ENCODE data around the gene TMC8. TPM values are rescaled to one million over a fixed set of nuclear protein-coding genes. Genes with fewer than 3 reads are reported as not detected.

Gene TMC8
- total and polyA plus RNA-seq, 2 donors (not counting 1 experiment from before 2014, with no cell fraction given), result 0.02 TPM; not detected in 1

GRCh38 chr17:78096093-78096492, 34.5 kb upstream of the TMC8 start:
- Histone ChIP-seq H3K36me3 (ENCODE audit: control insufficient read depth, insufficient read depth, low read length) (peaks cover 14% of the 10 kb centered on the region), H3K27me3 (ENCODE audit: control insufficient read depth, insufficient read depth, low read length) (no peaks in the 10 kb centered on the region), H3K9me3 (ENCODE audit: control insufficient read depth, insufficient read depth, low read depth, low read length) (no peaks in the 10 kb centered on the region), H4K20me1 (ENCODE audit: control insufficient read depth, extremely low read depth, insufficient read depth, low read length) (no peaks in the 10 kb centered on the region), H3K79me2 (ENCODE audit: control insufficient read depth, insufficient read depth, low read length) (no peaks in the 10 kb centered on the region), H2AFZ (ENCODE audit: low read length) (no peak overlapping the region), H3K4me3 (replicated peaks in 1 of 4; ENCODE audit: control extremely low read depth in 1 of 4, insufficient read depth in 1 of 4, low read depth in 3 of 4, low read length in 4 of 4) (no peak overlapping the region), H3K4me2 (ENCODE audit: extremely low read depth, insufficient read depth, low read length) (no peak overlapping the region), H3K27ac (ENCODE audit: insufficient read depth, low read length) (no peak overlapping the region), H3K4me1 (ENCODE audit: control insufficient read depth, extremely low read depth, insufficient read depth, low read length) (no peaks in the 10 kb centered on the region), H3K9ac (ENCODE audit: insufficient read depth, low read length) (no peak overlapping the region)
- DNase-seq (ENCODE audit: low read depth in 2 of 2), result no peak
- TF ChIP-seq CTCF (conservative IDR thresholded peaks at IDR 0.05 in 1 of 2, IDR thresholded peaks at IDR 0.05 in 1 of 2; ENCODE audit: low read depth in 1 of 2, low read length in 2 of 2), result no peak
- no peak for TF ChIP-seq EZH2 (IDR thresholded peaks at IDR 0.05; ENCODE audit: low read length, missing control alignments)

DNA sequence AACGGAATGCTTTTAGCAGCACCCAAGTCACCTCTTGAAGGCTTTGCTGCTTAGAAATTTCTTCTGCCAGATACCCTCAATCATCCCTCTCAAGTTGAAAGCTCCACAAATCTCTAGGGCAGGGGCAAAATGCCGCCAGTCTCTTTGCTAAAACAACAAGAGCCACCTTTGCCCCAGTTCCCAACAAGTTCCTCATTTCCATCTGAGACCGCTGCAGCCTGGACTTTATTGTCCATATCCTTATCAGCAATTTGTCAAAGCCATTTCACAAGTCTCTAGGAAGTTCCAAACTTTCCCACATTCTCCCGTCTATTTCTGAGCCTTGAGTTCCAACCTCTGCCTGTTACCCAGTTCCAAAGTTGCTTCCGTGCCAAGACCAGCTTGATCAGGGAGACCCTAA, 29.5 kb upstream of the TMC8 start:
- H3K4me3 ChIP-seq (replicated peaks in 1 of 4; ENCODE audit: control extremely low read depth in 1 of 4, insufficient read depth in 1 of 4, low read depth in 3 of 4, low read length in 4 of 4), result no peak overlapping the region
- H4K20me1 ChIP-seq (ENCODE audit: control insufficient read depth, extremely low read depth, insufficient read depth, low read length), result no peaks in the 10 kb centered on the region
- H3K36me3 ChIP-seq (ENCODE audit: control insufficient read depth, insufficient read depth, low read length), result peaks cover 2% of the 10 kb centered on the region
- H3K4me2 ChIP-seq (ENCODE audit: extremely low read depth, insufficient read depth, low read length), result no peak overlapping the region
- no peaks in the 10 kb centered on the region for H3K79me2 ChIP-seq (ENCODE audit: control insufficient read depth, insufficient read depth, low read length)
- no peak overlapping the region for H2AFZ ChIP-seq (ENCODE audit: low read length)
- TF ChIP-seq EZH2 (IDR thresholded peaks at IDR 0.05; ENCODE audit: low read length, missing control alignments), result no peak
- TF ChIP-seq CTCF (conservative IDR thresholded peaks at IDR 0.05 in 1 of 2, IDR thresholded peaks at IDR 0.05 in 1 of 2; ENCODE audit: low read depth in 1 of 2, low read length in 2 of 2), result no peak
- no peak overlapping the region for H3K9ac ChIP-seq (ENCODE audit: insufficient read depth, low read length)
- no peak for DNase-seq (ENCODE audit: low read depth in 2 of 2)
- no peaks in the 10 kb centered on the region for H3K9me3 ChIP-seq (ENCODE audit: control insufficient read depth, insufficient read depth, low read depth, low read length)
- no peak overlapping the region for H3K27ac ChIP-seq (ENCODE audit: insufficient read depth, low read length)
- no peaks in the 10 kb centered on the region for H3K4me1 ChIP-seq (ENCODE audit: control insufficient read depth, extremely low read depth, insufficient read depth, low read length)
- H3K27me3 ChIP-seq (ENCODE audit: control insufficient read depth, insufficient read depth, low read length), result no peaks in the 10 kb centered on the region

DNA sequence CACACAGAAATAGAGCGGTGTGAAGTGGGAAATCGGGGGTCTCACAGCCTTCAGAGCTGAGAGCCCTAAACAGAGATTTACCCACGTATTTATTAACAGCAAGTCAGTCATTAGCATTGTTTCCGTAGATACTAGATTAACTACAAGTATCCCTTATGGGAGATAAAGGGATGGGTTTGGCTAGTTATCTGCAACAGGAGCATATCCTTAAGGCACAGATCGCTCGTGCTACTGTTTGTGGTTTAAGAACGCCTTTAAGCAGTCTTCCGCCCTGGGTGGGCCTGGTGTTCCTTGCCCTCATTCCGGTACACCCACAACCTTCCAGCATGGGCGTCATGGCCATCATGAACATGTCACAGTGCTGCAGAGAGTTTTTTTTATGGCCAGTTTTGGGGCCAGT, 29.0 kb upstream of the TMC8 start:
- TF ChIP-seq EZH2 (IDR thresholded peaks at IDR 0.05; ENCODE audit: low read length, missing control alignments) (no peak), CTCF (conservative IDR thresholded peaks at IDR 0.05 in 1 of 2, IDR thresholded peaks at IDR 0.05 in 1 of 2; ENCODE audit: low read depth in 1 of 2, low read length in 2 of 2) (no peak)
- H3K4me1 ChIP-seq (ENCODE audit: control insufficient read depth, extremely low read depth, insufficient read depth, low read length), result no peaks in the 10 kb centered on the region
- no peaks in the 10 kb centered on the region for H3K27me3 ChIP-seq (ENCODE audit: control insufficient read depth, insufficient read depth, low read length)
- DNase-seq (ENCODE audit: low read depth in 2 of 2), result no peak
- no peaks in the 10 kb centered on the region for H3K9me3 ChIP-seq (ENCODE audit: control insufficient read depth, insufficient read depth, low read depth, low read length)
- H2AFZ ChIP-seq (ENCODE audit: low read length), result no peak overlapping the region
- no peak overlapping the region for H3K27ac ChIP-seq (ENCODE audit: insufficient read depth, low read length)
- H3K9ac ChIP-seq (ENCODE audit: insufficient read depth, low read length), result no peak overlapping the region
- no peaks in the 10 kb centered on the region for H4K20me1 ChIP-seq (ENCODE audit: control insufficient read depth, extremely low read depth, insufficient read depth, low read length)
- H3K4me3 ChIP-seq (replicated peaks in 1 of 4; ENCODE audit: control extremely low read depth in 1 of 4, insufficient read depth in 1 of 4, low read depth in 3 of 4, low read length in 4 of 4), result no peak overlapping the region
- H3K36me3 ChIP-seq (ENCODE audit: control insufficient read depth, insufficient read depth, low read length), result peaks cover 2% of the 10 kb centered on the region
- H3K4me2 ChIP-seq (ENCODE audit: extremely low read depth, insufficient read depth, low read length), result no peak overlapping the region
- no peaks in the 10 kb centered on the region for H3K79me2 ChIP-seq (ENCODE audit: control insufficient read depth, insufficient read depth, low read length)

Measured in fibroblast of lung (primary cell).